Kidney (tissue), 14 donors: Measurements from ENCODE around the gene RNF175. TPM values are rescaled to one million over a fixed set of nuclear protein-coding genes. Genes with fewer than 3 reads are reported as not detected.
"Not testable (repeated sequence)": the region's sequence is repeated elsewhere in the genome, so short reads cannot be mapped to it uniquely, and the experiment has no call there.

Experiments used
- DNase-seq, 5 donors: peaks; one replicate each; pipeline ENCODE4 v3.0.0-alpha.2; 2013 to 2020
- FAIRE-seq: peaks from 2 replicates; lab custom pipeline; 2012; peaks lifted over from hg19 to GRCh38; lab: Jason Lieb, UNC
- H3K27ac ChIP-seq, 2 donors: one replicate each; pipeline ENCODE4 v1.7.0; 2013; ENCODE audit warnings: low read depth in 2 of 2, low read length in 2 of 2, inconsistent platforms in 1 of 2
- H3K27me3 ChIP-seq: one replicate; pipeline ENCODE4 v1.7.1; 2013; ENCODE audit warnings: low read length, inconsistent platforms; ENCODE audit not compliant: control insufficient read depth, insufficient read depth
- H3K36me3 ChIP-seq, 3 donors: one replicate each; pipeline versions ENCODE4 v1.7.0 to v1.7.1; 2013; ENCODE audit warnings: low read length in 3 of 3, control low read depth in 1 of 3, inconsistent platforms in 1 of 3; ENCODE audit not compliant: insufficient read depth in 3 of 3, control insufficient read depth in 2 of 3
- H3K4me1 ChIP-seq, 3 donors: one replicate each; pipeline versions ENCODE4 v1.7.0 to v1.7.1; 2013; ENCODE audit warnings: low read length in 3 of 3, inconsistent platforms in 1 of 3, low read depth in 1 of 3; ENCODE audit not compliant: control insufficient read depth in 2 of 3, insufficient read depth in 2 of 3
- H3K4me3 ChIP-seq, 3 donors: one replicate each; pipeline versions ENCODE4 v1.7.0 to v1.8.1; 2013; ENCODE audit warnings: low read length in 3 of 3, control low read depth in 1 of 3, inconsistent platforms in 1 of 3
- H3K9ac ChIP-seq, 3 donors: one replicate each; pipeline versions ENCODE4 v1.7.0 to v1.7.1; 2013; ENCODE audit warnings: low read length in 3 of 3, control low read depth in 1 of 3, inconsistent platforms in 1 of 3
- H3K9me3 ChIP-seq, 3 donors: one replicate each; pipeline versions ENCODE4 v1.7.0 to v1.7.1; 2013; ENCODE audit warnings: low read length in 3 of 3, control low read depth in 1 of 3, inconsistent platforms in 1 of 3; ENCODE audit not compliant: control insufficient read depth in 2 of 3, insufficient read depth in 1 of 3
- CTCF ChIP-seq: IDR thresholded peaks from 3 replicates; pipeline ENCODE4 v1.5.1; 2012; ENCODE audit warnings: mild to moderate bottlenecking, moderate library complexity, borderline replicate concordance; ENCODE audit not compliant: insufficient read depth; ENCODE audit errors: extremely low read depth
- intact Hi-C: fragments of 100-400 bp; cut with DNase I; formaldehyde crosslinking; loops from one replicate; pipeline ENCODE4 v1.11.1; 2022
- polyA plus RNA-seq: library from polyadenylated mRNA; stranded (reverse); fragments of 350-450 nt; fragmentation: Illumina TruSeq; extraction: RNeasy Lipid Tissue Mini Kit (QIAGEN cat#74804); gene quantifications from one replicate; pipeline ENCODE4 v1.2.3, GENCODE V29; 2014; ENCODE audit warnings: low read depth, low replicate concordance; ENCODE audit not compliant: insufficient read depth
- total RNA-seq: library from RNA; stranded (reverse); fragmentation: NEBNext Ultra II Directional; extraction: Animal tissue kit (Norgen Biotek cat#: 25700); gene quantifications from one replicate; pipeline ENCODE4 v1.2.1, GENCODE V29; 2021
- donor health status: control.
- donor health status: control.
- donor health status: control.
- donor health status: control.
- donor health status: control.
- donor health status: DM: yes; HTN: yes; CAD: no.
- donor health status: Normal renal cell carcinoma (clear cell type).

Gene RNF175
- total and polyA plus RNA-seq, 2 donors from 2014 or later, result 0.25 TPM; not detected in 1

DNA sequence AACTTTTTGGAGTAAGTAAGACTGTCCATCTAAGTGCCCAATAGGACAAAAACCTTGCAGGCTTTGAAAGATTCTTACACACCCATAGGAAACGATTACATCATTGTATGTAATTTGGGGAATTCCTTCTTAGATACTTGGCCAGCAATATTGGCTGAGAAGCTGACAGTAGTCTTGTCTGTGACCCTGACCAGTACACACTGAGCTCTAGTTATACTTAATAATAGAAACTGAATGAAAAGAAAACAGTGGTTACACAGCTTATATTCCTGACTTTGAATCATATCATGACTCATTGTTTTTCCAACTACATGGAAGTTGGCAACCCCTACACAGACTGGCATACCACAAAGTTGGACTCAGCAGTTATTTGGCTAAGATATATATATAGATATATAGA lies 82.8 kb downstream of the RNF175 start:
- Histone ChIP-seq H3K27me3 (no peaks in the 10 kb centered on the region), H3K36me3 (no peaks in the 10 kb centered on the region), H3K9me3 (peaks cover 0 to 2% (median 0%) of the 10 kb centered on the region in 3 donors), H3K4me3 (no peak overlapping the region), H3K9ac (no peak overlapping the region), H3K4me1 (no peaks in the 10 kb centered on the region), H3K27ac (no peak overlapping the region)
- FAIRE-seq (no peak), DNase-seq (no peak)
- no peak for TF ChIP-seq CTCF
- intact Hi-C loops, result no loop called here

GRCh38 chr4:153676486-153676885 lies 83.3 kb downstream of the RNF175 start:
- no peak overlapping the region for H3K4me3 ChIP-seq
- no peak for TF ChIP-seq CTCF

DNA sequence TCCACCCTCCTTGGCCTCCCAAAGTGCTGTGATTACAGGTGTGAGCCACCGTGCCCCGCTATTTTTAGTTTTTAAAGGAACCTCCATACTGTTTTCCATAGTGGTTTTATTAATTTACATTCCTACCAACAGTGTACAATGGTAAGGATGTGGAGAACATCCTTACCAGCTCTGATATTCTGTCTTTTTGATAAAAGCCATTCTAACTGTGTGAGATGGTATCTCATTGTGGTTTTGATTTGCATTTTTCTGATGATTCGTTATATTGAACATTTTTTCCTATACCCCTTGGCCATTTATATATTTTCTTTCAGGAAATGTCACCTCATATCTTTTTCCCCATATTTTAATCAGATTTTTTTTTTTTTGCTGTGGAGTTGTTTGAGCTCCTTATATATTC lies 90.0 kb downstream of the RNF175 start:
- DNase-seq (no peak), FAIRE-seq (no peak)
- Histone ChIP-seq H3K27me3 (no peaks in the 10 kb centered on the region), H3K36me3 (no peaks in the 10 kb centered on the region), H3K4me1 (no peaks in the 10 kb centered on the region), H3K4me3 (no peak overlapping the region), H3K27ac (no peak overlapping the region), H3K9me3 (no peaks in the 10 kb centered on the region), H3K9ac (no peak overlapping the region)
- no peak for TF ChIP-seq CTCF
- intact Hi-C loops, result no loop called here

More at GRCh38 chr4:153676486-153676885, 83.3 kb downstream of the RNF175 start:
- Histone ChIP-seq H3K9ac (no peak overlapping the region), H3K9me3 (peaks cover 0 to 2% (median 0%) of the 10 kb centered on the region in 3 donors), H3K36me3 (no peaks in the 10 kb centered on the region), H3K27ac (no peak overlapping the region), H3K4me1 (no peaks in the 10 kb centered on the region), H3K27me3 (no peaks in the 10 kb centered on the region)
- DNase-seq (no peak), FAIRE-seq (no peak)
- intact Hi-C loops, result no loop called here

- Histone ChIP-seq H3K27ac (no peak overlapping the region), H3K9me3 (no peaks in the 10 kb centered on the region), H3K36me3 (no peaks in the 10 kb centered on the region), H3K4me1 (no peaks in the 10 kb centered on the region), H3K27me3 (no peaks in the 10 kb centered on the region), H3K4me3 (no peak overlapping the region), H3K9ac (no peak overlapping the region)
- intact Hi-C loops, result no loop called here
- DNase-seq (no peak), FAIRE-seq (no peak)
- no peak for TF ChIP-seq CTCF
Observed at GRCh38 chr4:153668647-153669046, 91.2 kb downstream of the RNF175 start.

- DNase-seq, H3K9me3 ChIP-seq, FAIRE-seq, H3K4me3 ChIP-seq, H3K36me3 ChIP-seq, H3K4me1 ChIP-seq, intact Hi-C loops, H3K9ac ChIP-seq, H3K27me3 ChIP-seq, H3K27ac ChIP-seq: not testable (repeated sequence)
Observed at GRCh38 chr4:153666505-153666904, 93.3 kb downstream of the RNF175 start.
